ENCODE measurements around the gene FGFR3.

FGFR3 gene

DNA sequence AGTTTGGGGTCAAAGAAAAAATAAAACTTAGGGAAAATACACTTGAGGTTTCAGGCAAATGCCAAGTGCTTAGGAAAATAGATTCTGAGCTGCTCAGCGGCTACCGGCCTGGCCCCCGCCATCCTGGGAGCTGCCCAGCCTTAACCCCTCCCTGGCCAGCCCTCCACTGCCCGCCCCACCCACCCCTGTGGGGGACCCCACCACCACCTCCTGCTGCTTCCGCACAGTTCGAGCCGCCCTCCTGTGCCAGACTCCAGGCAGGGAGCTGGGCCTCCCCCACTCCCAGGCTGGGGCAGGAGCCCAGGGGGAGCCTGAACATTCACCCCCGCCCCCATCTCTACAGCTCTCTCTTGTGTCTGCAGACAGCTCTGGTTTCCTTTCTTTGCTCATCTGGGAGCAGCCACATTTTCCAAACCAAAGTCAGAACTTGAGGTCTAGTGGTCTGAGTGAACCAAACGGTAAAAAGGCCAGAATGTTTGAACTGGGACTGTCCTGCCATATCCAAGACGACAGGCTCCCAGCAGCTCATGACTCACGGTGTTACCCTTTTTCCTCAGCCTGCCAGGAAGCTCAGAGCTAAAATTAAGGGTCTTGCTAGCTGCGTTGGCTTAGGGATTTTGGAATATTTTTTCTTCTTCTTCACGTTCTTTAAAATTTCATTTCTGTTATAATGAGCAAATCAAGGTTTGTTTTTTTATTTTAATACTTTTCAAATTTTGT, 4.7 kb upstream of the FGFR3 start:
- DNase-seq (ENCODE audit: low read depth, low spot score): no peak

DNA sequence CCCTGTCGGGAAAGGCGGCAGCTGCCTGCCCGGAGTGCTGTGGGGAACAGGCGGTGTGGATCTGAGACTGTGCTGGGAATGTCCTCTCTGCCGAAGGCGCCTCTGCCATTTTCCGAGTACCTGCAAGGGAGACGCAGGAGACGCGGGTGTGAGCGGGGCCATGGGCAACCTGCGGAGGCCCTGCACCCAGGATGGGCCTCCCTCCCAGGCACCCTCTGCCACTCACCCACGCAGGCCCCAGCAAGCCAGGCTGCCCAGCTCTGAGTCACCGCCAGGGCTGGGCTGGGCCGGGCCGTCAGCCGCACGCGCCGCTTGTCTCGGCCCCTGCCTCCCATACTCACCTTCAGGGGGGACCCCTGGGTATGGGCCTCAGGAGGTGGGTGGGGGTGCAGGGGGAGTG, 3.5 kb upstream of the FGFR3 start:
- DNase-seq (ENCODE audit: low read depth, low spot score): no peak

GRCh38 chr4:1790005-1790404, 3.1 kb upstream of the FGFR3 start:
- no peak for DNase-seq (ENCODE audit: low read depth, low spot score)

DNA sequence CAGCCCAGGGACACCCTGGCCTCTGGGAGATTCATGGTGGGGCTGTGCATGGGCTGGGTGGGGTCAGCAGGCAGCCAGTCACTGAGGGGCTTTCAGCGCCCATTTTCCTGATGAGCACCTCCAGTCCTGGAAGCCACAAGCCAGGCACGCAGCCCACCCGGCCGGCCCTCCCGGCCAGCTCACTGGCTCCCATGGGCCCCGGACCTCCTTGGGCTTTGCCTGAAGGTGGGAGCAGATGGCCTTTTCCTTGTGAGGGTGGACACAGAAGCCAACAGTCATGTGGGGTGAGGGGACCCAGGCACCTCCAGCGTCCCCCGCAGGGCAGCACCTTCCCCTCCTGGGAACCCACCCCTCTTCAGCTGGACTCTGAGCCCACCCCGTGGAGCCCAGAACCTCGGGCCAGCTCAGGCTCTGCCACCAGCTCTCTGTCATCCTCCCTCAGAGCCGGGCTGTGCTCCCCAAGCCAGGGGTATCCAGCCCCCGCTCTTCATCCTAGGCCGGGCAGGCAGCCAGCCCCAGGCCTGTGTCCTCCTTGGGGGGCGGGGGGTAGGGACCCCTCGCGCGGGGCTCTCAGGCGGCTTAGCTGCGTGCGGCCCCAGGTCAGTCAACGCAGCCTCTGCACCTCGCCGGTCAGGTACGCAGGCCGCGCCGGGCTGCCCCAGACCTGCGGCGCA, 798 bp upstream of the FGFR3 start:
- no peak for DNase-seq (ENCODE audit: low read depth, low spot score)

GRCh38 chr4:1793496-1793840, 375 bp downstream of the FGFR3 start:
- no peak for DNase-seq (ENCODE audit: low read depth, low spot score)

DNA sequence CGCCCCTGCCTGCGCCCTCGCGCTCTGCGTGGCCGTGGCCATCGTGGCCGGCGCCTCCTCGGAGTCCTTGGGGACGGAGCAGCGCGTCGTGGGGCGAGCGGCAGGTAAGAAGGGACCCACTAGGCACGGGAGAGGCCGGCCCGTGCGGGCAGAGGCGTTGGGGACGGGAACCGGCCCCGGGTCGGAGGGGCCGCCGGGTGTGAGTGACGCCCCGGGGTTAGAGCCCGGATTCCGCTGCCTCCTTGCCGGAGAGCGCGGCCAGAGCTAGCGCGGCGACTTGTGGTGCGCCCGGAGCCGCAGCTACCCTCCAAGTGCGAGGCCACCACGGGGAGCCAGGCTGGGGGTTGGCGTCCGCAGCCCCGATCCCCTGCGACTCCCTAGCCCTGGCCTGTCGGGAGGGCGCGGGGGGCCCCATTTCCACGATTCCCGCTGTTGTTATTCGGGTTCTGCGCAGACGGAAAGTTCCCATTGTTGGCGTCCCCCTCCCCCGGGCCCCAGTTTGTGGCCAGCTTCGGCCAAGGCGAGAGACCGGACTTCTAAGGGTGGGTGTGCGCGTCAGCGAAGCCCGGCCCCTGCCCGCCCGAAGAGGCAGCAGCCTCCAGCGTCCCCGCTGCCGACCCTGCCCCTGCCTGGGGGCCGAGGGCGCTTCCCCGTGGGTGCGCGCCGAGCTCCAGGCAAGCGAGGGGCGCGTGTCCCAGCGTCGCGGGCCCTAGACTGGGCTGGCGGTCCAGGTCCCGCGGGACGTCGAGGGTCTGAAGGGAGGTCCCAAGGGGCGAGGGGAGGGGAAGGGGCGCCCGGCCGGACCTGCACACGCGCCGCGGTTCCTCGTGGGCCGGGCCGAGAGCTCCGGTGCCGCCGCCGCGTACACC, 1.1 kb downstream of the FGFR3 start:
- DNase-seq (ENCODE audit: low read depth, low spot score): no peak

DNA sequence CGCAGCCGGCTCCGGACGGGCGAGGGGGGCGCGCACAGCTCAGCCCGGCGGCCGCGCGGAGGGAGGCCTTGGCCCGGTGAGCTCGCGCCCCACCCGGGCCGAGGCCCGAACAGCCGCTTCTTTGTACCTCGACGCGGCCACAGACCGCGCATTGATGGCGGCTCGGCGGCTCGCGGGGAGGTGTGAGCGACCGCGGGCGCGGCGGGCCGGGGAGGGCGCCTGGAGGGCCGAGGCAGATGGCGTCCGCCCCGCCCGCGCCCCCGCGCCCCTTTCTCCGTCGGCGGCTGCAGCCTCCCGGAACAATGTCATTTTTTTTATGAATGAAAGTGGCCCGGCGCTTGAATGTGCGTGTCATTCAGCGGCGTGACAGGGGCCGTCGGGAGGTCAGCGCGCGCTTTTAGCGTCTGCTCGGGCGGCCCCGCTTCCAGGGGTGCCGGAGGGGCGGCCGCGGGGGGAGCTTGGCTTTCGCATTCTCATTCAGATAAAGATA, 1.8 kb downstream of the FGFR3 start:
- DNase-seq (ENCODE audit: low read depth, low spot score): no peak

DNA sequence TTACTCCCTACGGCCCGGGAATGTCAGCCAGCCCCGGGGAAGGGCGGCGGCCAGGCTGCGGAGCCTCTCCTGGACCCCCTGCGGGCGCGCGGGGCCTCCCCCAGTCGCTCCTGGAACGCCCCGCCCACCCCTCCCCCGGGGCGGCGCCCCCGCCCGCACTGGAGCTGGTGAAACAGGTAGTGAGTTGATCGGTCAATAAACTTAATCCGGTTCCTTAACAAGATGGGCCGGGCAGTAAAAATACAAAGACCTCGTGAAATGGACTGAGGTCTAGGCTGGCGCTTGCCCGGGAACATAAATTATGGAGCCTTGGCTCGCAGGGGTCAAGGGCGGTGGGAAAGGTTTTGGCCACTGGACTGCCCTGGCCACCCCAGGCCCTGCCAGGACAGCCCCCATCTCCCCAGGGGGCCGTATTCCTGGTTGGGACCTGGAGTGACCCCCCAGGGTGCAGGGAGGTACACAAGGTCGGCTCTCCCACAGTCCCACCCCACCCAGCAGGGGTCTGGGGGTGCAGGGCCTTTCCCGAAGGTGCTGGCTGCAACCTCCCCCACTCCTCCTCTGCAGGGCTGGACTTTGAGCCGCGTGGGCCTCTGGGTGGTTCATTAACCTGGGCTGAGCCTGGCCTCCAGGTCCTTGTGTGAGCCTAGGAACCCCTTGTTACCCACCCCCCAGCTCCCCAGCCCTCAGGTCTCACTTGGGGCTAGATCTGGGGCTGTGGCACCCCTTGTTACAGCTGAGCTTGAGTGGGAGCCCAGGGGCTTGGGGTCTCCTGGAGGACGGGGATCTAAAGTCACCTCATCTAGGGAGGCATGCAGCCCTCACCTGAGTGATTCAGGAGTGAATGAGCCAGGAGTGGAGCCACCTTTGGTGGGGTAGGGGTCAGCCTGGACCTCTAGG, 2.5 kb downstream of the FGFR3 start:
- DNase-seq (ENCODE audit: low read depth, low spot score): no peak

DNA sequence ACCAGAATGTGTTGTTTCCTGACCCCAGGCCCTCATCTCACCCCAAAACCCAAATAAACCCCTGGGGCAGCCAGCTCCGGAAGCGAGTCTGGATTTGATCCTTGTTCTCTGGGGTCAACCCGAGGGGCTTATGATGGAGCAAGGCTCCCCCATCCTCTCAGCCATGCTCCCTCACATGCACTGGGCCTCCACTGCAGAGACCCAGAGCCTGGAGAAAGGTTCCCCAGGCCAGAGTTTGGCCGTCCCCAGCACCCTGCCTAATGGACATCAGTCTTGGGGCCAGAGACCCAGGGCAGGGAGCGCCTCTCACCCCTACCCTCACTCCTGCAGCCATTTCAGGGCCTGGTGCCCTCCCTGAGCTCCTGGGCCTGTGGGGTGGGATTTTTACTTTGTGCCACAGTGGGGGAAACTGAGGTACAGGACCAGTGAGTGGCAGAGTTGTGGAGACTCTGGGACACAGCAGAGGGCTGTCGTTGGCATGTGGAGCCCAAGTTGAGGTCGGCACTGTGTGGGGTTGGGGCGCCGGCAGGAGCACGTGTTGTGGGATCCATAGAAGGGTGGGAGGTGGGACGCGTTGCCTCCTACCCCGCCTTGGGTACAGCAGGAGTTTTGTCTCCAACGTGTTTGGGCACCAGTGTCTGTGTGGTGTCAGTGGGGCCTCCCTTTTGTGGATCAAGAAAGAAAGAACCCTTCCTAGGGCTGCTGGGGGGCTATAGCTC, 3.6 kb downstream of the FGFR3 start:
- DNase-seq (ENCODE audit: low read depth, low spot score): no peak

GRCh38 chr4:1797298-1797860, 4.3 kb downstream of the FGFR3 start:
- DNase-seq (ENCODE audit: low read depth, low spot score): no peak

DNA sequence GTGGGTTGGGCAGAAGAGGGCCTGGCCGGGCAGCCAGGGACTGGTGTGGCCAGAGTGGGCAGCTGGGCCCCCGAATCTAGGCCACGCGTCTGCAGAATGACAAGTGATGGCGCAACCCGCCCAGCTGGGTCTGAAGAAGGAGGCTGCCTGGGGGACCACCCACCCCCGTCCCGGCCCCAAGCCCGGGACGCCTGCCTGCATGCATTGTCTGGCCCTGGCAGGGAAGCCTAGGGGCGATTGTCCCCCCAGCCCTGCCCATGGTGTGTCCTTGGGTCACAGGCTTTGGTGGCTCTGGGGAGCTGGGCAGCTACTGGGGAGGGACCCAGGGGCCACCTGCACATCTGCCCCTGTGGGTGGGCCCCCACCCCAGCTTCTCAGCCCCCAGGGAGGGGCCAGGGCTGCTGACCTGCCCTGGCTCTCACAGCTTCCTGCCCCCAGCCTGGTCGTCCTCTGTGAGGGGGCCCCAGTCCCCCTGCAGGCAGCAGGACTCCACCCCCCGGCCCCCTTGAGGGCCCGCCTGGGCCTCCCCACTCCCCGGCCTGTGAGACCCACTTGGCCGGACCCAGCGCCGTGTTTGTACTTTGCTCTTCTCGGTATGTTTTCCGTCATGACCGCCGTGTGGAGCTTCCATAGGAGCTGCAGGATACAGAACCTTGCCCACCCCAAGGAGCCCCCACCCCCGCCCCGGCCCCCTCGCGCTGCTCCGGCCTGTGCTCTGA, 4.9 kb downstream of the FGFR3 start:
- no peak for DNase-seq (ENCODE audit: low read depth, low spot score)

DNA sequence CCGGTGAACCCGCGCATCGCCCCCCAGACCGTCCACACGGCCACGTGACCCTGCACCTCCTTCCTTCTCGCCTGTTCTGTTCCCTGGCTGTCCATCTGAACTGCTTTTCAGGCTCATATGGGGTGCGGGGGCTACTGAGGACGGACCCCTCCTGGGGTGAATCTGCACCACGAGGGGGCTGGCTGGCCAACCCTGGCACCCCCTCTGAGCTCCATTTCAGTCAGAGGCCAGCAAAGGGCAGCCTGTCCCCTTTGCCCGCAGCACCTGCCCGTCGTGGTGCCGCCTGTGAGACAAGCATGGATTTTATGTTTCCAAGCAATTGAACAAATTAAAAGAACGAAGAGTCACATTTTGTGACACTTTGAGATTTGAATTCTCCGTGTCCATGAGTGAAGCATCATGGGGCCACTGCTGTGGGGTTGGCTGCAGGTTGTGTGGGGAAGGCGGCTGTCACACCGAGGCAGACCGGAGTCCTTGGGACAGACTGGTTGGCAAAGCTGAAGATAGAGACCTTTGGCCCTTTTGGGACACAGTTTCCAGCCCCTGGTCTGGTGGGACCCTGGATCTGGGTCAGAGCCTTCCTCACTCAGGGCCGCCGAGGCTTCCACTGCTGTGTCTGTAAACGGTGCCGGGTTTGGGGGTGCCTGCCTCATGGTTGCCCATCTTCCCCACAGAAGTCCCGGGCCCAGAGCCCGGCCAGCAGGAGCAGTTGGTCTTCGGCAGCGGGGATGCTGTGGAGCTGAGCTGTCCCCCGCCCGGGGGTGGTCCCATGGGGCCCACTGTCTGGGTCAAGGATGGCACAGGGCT, 5.7 kb downstream of the FGFR3 start:
- no peak for DNase-seq (ENCODE audit: low read depth, low spot score)

- no peak for DNase-seq (ENCODE audit: low read depth, low spot score)
Observed at GRCh38 chr4:1799387-1800375, 6.6 kb downstream of the FGFR3 start.

GRCh38 chr4:1800805-1801204, 7.7 kb downstream of the FGFR3 start:
- DNase-seq (ENCODE audit: low read depth, low spot score): no peak

DNA sequence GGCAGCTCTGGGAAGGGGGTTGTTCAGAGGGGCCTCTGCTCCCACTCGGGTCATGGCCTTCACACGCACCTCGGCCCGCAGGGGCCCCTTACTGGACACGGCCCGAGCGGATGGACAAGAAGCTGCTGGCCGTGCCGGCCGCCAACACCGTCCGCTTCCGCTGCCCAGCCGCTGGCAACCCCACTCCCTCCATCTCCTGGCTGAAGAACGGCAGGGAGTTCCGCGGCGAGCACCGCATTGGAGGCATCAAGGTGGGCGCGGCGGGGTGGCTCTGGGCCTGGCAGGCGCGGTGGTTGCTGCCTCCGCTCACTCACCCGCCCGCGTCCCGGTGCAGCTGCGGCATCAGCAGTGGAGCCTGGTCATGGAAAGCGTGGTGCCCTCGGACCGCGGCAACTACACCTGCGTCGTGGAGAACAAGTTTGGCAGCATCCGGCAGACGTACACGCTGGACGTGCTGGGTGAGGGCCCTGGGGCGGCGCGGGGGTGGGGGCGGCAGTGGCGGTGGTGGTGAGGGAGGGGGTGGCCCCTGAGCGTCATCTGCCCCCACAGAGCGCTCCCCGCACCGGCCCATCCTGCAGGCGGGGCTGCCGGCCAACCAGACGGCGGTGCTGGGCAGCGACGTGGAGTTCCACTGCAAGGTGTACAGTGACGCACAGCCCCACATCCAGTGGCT, 8.3 kb downstream of the FGFR3 start:
- no peak for DNase-seq (ENCODE audit: low read depth, low spot score)

- DNase-seq (ENCODE audit: low read depth, low spot score): no peak
Observed at GRCh38 chr4:1802151-1802715, 9.1 kb downstream of the FGFR3 start.

Data from smooth muscle cell of the brain vasculature (primary cell).